Anterior cingulate cortex (tissue), 58 donors: Measurements from ENCODE around the gene FBXL22.

Experiments
- DNase-seq, 58 donors: peaks; one replicate each; lab custom pipeline; 2025; lab: John Stamatoyannopoulos, UW

The FBXL22 gene

GRCh38 chr15:63597038-63597790 is at the start of gene FBXL22:
FBXL22 (plus strand) TSS chr15:63597387; CDS start chr15:63597393, 6 bp downstream.
- DNase-seq: peak in 3 of 58 donors; percentile 11 to 26 (median 17)

- DNase-seq: no peak
Measured at GRCh38 chr15:63551400-63551799, 45.8 kb upstream of the FBXL22 start.

GRCh38 chr15:63553388-63553791 is 43.8 kb upstream of the FBXL22 start:
- DNase-seq: peak in 1 of 58 donors; percentile 0

GRCh38 chr15:63554337-63554927 is 42.8 kb upstream of the FBXL22 start:
- DNase-seq: no peak

GRCh38 chr15:63555507-63555906 is 41.7 kb upstream of the FBXL22 start:
- no peak for DNase-seq

- no peak for DNase-seq
Measured at GRCh38 chr15:63556246-63556645, 40.9 kb upstream of the FBXL22 start.

- no peak for DNase-seq
Measured at GRCh38 chr15:63556736-63557135, 40.5 kb upstream of the FBXL22 start.

GRCh38 chr15:63559753-63560152 is 37.4 kb upstream of the FBXL22 start:
- no peak for DNase-seq

- DNase-seq: no peak
Measured at GRCh38 chr15:63560741-63561448, 36.3 kb upstream of the FBXL22 start.

GRCh38 chr15:63564093-63564492 is 33.1 kb upstream of the FBXL22 start:
- DNase-seq: no peak

GRCh38 chr15:63565536-63566186 is 31.5 kb upstream of the FBXL22 start:
- no peak for DNase-seq

GRCh38 chr15:63572749-63573464 is 24.3 kb upstream of the FBXL22 start:
- no peak for DNase-seq

- DNase-seq: no peak
Measured at GRCh38 chr15:63573533-63573932, 23.7 kb upstream of the FBXL22 start.

- DNase-seq: no peak
Measured at GRCh38 chr15:63575312-63575711, 21.9 kb upstream of the FBXL22 start.

GRCh38 chr15:63576441-63576840 is 20.7 kb upstream of the FBXL22 start:
- no peak for DNase-seq

GRCh38 chr15:63582179-63582578 is 15.0 kb upstream of the FBXL22 start:
- no peak for DNase-seq

- DNase-seq: no peak
Measured at GRCh38 chr15:63582718-63583426, 14.3 kb upstream of the FBXL22 start.

GRCh38 chr15:63586790-63587189 is 10.4 kb upstream of the FBXL22 start:
- DNase-seq: no peak

- no peak for DNase-seq
Measured at GRCh38 chr15:63587527-63587926, 9.7 kb upstream of the FBXL22 start.

GRCh38 chr15:63588826-63589225 is 8.4 kb upstream of the FBXL22 start:
- no peak for DNase-seq
